ENCODE measurements around the gene CCDC77.

The CCDC77 gene

DNA sequence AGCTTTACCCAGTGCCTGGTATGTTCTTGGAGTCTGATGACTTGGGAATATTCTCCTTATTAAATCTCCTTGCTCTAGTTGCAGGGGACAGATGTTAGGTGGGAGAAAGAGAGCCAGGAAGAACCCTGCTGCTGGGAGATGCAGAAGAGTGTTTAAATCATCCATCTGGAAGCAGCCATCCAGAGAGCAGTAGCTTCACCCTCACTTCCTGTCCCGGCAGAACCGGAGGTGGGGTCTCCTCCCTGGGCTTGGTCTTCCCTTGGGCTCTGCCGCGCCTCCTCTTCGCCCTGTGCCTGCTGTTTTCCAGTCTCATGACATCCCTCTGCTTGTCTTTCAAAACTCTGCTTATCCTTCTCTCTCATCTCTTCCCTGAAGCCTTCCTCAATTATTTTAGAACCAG is 73.8 kb downstream of the CCDC77 start:
- DNase-seq (ENCODE audit: low read depth, low spot score): no peak
- no peak overlapping the region for H3K27ac ChIP-seq

DNA sequence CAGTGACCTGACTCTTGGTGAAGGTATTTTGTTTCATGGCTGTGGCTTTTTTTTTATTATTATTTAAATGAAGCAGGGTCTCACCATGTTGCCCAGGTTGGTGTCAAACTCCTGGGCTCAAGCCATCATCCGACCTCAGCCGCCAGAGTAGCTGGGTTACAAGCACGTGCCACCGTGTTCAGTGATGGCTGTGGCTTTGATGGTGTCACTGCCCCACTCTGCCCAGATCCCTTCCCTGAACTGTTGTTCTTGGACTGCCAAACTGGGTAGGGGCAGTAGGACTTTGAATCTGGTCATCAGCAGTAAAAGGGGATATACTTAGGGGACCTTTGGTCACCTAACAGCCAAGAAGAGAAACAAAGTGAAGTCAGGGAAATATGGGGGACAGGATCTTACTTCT is 77.7 kb downstream of the CCDC77 start:
- no peak overlapping the region for H3K27ac ChIP-seq
- DNase-seq (ENCODE audit: low read depth, low spot score): no peak

DNA sequence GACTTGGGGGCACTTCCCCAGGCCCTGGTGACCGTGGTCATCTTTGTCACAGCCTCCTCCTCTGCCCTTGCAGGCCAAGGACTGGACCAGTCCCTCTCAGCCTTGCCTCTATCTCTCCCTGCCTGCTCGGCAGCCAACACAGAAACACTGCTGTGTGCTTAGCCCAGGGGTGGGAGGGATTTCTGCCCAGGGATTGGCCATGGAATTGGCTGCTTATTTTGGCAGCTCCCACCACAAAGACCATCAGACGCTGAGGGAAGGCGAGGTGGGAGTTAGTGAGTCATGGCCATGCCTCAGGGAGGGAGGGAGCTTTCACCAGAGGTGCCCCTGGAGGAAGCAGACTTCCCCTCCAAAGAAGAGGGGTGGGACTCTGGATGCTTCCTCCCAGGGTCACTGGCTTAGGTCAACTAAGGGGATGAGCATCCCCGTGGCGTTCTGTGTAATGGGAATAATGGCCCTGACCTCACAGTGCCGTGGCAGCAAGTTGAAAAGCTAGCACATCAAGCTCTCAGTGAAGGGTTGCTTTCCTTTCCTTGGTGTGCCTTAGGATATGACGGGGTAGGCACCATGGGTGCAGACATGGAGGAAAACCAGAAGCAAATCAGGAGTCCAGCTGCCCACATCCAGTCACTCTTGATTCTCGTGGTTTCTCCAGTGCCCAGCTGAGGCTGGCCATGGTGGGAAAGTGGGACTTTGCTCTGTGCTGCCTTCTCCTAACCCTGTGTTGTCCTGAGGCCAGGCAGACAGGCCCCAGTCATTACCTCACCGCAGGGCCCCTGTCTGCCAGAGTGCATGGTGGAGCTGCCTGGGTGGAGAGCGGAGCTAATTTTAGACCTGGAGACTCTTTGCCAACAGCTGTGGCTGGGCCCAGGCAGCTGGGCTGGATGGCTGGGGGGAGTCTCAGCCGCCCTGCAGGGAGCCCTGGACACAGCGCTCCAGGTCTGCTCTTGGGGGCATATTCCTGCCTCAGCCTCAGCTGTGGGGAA is 79.7 kb downstream of the CCDC77 start:
- no peak for DNase-seq (ENCODE audit: low read depth, low spot score)
- H3K27ac ChIP-seq: no peak overlapping the region

- no peak for DNase-seq (ENCODE audit: low read depth, low spot score)
- H3K27ac ChIP-seq: no peak overlapping the region
Observed at GRCh38 chr12:482061-482460, 80.6 kb downstream of the CCDC77 start.

- no peak for DNase-seq (ENCODE audit: low read depth, low spot score)
- no peak overlapping the region for H3K27ac ChIP-seq
Observed at GRCh38 chr12:484096-484495, 82.7 kb downstream of the CCDC77 start.

DNA sequence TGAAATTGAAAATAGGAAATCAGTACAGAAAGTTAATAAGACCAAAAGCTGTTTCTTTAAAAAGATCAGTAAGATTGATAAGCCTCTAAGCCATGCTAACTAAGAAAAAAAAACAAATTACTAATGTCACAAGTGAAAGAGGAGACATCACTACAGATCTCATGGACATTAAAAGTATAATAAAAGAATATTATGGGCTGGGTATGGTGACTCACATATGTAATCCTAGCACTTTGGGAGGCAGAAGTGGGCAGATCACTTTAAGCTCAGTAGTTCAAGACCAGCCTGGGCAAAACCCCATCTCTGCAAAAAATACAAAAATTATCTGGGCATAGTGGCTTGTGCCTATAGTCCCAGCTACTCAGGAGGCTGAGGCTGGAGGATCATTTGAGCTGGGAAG is 88.8 kb downstream of the CCDC77 start:
- no peak overlapping the region for H3K27ac ChIP-seq
- no peak for DNase-seq (ENCODE audit: low read depth, low spot score)
